Iris pigment epithelial cell (primary cell): ENCODE data around the gene PRKAR1B.

Experiments used
- DNase-seq: peaks from one replicate; pipeline ENCODE4 v3.0.0-alpha.2; 2011; ENCODE audit warnings: low read depth

The PRKAR1B gene

DNA sequence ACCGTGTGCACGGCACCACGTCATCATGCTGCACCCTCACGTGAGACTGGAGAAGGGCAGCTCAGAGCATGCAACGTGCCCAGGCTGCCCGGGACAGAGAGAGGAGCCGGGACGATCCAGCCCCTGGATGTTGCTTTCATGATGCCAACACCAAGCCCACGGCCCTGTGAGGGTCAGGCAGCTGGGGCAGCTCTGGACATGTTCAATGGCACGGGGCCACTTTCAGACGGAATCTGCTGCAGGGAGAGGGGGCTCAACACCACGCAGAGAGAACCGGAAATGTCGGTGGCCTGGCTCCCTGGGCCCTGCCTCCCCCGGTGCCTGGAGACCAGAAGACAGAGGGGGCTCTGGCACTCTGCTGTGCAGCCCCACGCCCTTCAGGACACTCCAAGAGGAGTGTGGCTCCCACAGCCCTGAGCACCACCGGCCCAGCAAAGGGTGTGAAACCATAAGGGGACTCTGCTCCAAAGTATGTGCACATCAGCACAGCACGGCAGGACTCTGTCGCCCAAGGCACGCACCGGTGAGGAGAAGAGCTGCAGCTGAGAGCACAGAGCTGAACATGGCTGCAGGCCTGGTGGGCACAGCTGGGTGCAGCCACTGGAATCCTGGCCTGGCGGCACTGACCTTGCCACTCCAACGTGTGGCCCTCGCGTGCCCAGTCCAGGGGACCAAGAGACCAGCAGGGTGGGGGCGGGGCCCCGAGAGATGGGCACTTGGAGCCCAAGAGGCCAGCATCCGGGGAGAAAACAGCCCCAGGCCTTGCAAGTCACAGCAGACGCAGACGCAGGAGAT is 137.1 kb downstream of the PRKAR1B start:
- DNase-seq = no peak

DNA sequence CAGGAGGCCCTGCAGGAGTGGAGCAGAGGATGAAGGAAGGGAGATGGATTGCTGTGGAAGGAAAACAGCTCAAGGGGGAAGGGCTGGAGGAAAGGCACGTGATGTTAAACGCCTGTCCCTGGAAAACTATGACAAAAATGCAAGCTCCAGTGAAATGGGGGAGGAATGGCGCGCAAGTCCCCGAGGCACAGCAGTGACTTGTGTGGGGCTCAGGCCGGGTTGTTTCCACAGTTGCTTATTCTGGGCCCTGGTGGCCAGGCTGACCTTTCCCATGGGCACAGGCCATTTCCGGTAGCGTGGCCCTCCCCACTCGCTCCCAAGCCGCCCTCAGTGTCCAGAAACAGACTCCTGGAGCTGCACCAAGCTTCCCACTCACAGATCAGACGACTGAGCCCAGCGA is 139.3 kb downstream of the PRKAR1B start:
- DNase-seq = no peak

GRCh38 chr7:586494-586893 is 140.6 kb downstream of the PRKAR1B start:
- DNase-seq = no peak

GRCh38 chr7:585873-586272 is 141.2 kb downstream of the PRKAR1B start:
- no peak for DNase-seq

DNA sequence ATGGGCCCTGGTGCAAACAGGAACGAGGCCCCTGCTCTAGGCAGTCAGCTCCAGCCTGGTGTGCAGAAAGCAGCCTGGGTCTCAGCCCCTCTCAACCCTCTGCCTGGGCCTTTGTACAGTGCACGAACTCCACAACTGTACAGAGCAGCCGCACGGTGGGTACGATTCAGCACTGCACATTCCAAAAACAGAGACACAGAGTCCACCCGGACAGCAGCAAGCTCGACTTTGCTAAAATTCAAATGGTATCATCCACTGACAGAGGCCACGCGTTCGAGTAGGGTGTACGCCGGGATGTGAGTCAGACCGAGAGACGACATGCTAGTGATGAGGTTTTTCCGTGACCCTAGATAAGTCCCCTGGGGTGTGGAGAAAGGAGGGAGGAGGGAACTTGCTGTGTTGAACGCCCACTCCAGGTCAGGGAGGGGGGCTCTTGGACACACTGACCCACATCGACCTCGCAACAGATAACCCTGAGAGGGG is 141.8 kb downstream of the PRKAR1B start:
- DNase-seq = peak; percentile 7

- DNase-seq = no peak
Observed at GRCh38 chr7:584820-585219, 142.3 kb downstream of the PRKAR1B start.

DNA sequence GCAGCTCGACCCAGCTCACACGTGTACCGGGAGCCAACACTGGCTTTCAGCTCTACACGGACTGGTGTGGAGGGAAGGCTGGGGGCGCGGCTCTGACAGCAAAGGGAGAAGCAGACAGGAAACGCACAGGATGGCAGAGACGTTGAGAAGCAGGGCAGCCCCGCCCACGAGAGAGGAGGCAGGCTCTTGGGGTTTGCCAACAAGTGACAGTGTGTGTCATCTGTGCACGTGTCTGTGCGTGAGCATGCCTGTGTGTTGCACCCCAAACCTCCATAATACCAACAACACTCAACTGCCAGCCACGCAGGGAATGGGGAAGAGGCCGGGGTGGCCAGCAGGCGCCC is 143.0 kb downstream of the PRKAR1B start:
- no peak for DNase-seq

GRCh38 chr7:583410-584121 is 143.5 kb downstream of the PRKAR1B start:
- no peak for DNase-seq

GRCh38 chr7:582931-583330 is 144.2 kb downstream of the PRKAR1B start:
- no peak for DNase-seq

- DNase-seq = no peak
Observed at GRCh38 chr7:582081-582835, 144.8 kb downstream of the PRKAR1B start.

DNA sequence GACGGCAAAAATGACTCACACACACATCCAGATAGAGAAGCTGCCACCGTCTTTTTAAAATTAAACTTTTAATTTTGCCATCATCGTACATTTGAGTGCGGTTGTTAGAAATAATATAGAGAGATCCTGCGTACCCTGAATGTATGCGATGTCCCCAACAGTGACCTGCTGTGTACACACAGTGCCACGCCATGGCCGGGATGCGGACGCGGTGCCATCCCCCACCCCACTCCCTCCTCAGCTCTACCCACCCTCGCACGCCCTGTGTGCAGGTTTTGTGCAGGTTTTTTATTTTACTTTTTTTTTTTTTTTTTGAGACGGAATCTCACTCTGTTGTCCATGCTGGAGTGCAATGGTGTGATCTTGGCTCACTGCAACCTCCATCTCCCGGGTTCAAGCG is 148.7 kb downstream of the PRKAR1B start:
- no peak for DNase-seq

DNA sequence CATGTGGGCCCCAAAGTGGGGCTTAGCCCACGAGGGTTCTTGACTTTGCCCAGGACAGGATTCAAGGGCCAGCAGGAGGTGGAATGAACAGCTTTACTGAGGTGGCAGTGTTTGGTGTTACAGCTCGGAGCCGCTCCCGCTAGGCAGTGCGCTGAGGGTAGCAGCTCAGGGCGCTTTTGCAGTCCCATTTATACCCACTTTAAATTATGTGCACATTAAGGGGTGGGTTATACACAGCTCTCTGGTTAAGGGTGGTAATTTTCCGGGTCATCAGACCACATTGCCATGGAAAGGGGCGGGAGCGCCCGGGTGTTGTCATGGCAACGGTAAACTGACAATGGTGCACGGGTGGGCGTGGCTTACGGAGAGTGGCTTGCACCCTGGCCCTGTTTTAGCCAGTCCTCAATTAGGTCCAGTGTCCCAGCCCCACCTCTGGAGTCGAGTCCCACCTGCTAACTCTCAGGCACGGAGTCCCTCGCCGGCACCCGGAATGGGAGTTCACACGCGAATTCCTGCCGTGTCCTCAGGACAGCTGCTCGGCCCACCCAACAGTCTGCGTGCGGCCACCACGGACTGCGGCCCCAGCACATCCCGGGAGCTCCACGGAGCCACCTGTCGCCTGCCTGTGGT is 149.2 kb downstream of the PRKAR1B start:
- DNase-seq = no peak

DNA sequence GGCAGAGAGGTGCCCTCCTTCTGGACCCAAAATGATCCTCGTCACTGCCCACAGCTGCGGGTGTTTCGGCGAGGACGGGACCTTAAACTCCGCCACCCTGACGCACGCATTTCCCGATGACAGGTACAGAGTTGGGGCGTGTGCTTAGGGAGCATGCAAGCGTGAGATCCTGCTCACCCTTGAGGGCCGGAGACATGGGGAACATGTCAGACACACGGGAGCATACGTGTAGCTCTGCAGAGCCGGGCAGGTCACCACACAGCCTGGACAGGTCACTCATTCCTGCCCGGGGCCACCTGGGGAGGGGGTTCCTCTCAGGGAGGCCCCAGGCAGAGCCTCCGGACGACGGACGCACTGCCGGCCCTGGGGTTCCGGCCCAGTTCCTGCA is 149.8 kb downstream of the PRKAR1B start:
- DNase-seq = no peak

DNA sequence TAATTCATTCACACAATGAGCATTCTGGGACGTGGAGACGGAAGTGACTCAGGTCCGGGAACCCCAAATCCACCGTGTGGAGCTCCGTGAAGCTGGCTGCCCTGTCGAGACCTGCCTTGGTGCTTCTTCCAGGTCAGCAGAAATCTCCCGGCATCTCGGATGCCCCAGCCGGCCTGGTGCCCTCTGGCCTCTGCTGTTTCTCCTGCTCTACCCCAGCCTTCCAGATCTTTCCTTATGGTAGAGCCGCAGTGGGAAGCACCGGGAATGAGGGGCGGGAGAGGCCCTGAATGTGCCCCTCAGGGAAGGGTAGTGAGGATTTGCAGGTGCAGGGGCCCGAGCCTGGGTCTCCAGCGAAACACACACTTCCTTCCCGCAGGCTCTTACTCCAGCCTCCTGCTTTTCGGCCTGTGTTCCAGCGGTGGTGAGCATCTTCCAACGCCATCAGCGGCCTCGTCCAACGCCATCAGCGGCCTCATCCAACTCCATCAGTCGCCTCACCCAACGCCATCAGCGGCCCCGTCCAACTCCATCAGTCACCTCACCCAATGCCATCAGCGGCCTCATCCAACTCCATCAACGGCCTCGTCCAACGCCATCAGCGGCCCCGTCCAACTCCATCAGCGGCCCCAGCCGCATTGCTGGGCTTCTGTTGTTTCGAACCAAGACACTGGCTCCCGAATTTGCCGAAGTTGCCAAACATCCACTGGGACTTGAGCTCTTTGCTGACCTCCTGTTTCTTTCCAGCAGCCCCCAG is 150.4 kb downstream of the PRKAR1B start:
- no peak for DNase-seq

- no peak for DNase-seq
Observed at GRCh38 chr7:575425-576366, 151.4 kb downstream of the PRKAR1B start.

GRCh38 chr7:574661-575395 is 152.3 kb downstream of the PRKAR1B start:
- no peak for DNase-seq

GRCh38 chr7:573933-574381 is 153.1 kb downstream of the PRKAR1B start:
- no peak for DNase-seq

- no peak for DNase-seq
Observed at GRCh38 chr7:573269-573932, 153.7 kb downstream of the PRKAR1B start.
